Spinal cord (tissue), 10 donors: ENCODE data around the gene ISCU. TPM values are rescaled to one million over a fixed set of nuclear protein-coding genes. Genes with fewer than 3 reads are reported as not detected.
"Not testable (repeated sequence)": the region's sequence is repeated elsewhere in the genome, so short reads cannot be mapped to it uniquely, and the experiment has no call there.

Source experiments
- DNase-seq, 6 donors: peaks; one replicate each; pipeline versions ENCODE4 v3.0.0 to v3.0.0-alpha.2; 2013 to 2015; ENCODE audit warnings: low spot score in 6 of 6, low read depth in 4 of 6
- H3K27ac ChIP-seq: one replicate; pipeline ENCODE4 v1.5.1; 2013; ENCODE audit warnings: low read depth, low read length, control low read depth
- H3K27me3 ChIP-seq: one replicate; pipeline ENCODE4 v1.6.1; 2013; ENCODE audit warnings: low read length; ENCODE audit not compliant: control insufficient read depth, insufficient read depth
- H3K36me3 ChIP-seq: one replicate; pipeline ENCODE4 v1.6.1; 2013; ENCODE audit warnings: low read length; ENCODE audit not compliant: control insufficient read depth, insufficient read depth
- H3K4me1 ChIP-seq: one replicate; pipeline ENCODE4 v1.6.1; 2013; ENCODE audit warnings: low read length; ENCODE audit not compliant: control insufficient read depth, insufficient read depth
- H3K4me3 ChIP-seq: one replicate; pipeline ENCODE4 v1.5.1; 2013; ENCODE audit warnings: low read depth, low read length, control low read depth
- H3K9me3 ChIP-seq: one replicate; pipeline ENCODE4 v1.6.1; 2013; ENCODE audit warnings: low read length; ENCODE audit not compliant: control insufficient read depth, insufficient read depth
- WGBS: methylation state at CpG from one replicate; pipeline ENCODE4 v1.1.5; 2013; ENCODE audit warnings: missing lambda C conversion rate; ENCODE audit not compliant: insufficient coverage; 5-methylcytosine and 5-hydroxymethylcytosine counted together
- polyA plus RNA-seq, 2 donors: library from polyadenylated mRNA; unstranded; fragments of 120-200 nt; gene quantifications; one replicate each; pipeline ENCODE4 v1.2.1, GENCODE V29; 2013; ENCODE audit not compliant: insufficient read length in 2 of 2
- total RNA-seq, 2 donors: library from RNA; depleted of rRNA in 1 of 2; stranded (reverse); fragments of 120-200 nt in 1 of 2; fragments of >200 nt in 1 of 2; gene quantifications; one replicate each; pipeline versions ENCODE4 v1.2.3 to v1.2.4, GENCODE V29; 2013 to 2014
- donor health status: healthy.

ISCU gene
- total and polyA plus RNA-seq, 4 donors: 90.9 to 112 (median 108) TPM

- H3K9me3 ChIP-seq: no peaks in the 10 kb centered on the region
- H3K27ac ChIP-seq: no peak overlapping the region
- no CpG with 5 or more reads among the region's 1 CpG for WGBS
- DNase-seq: no peak
- no peaks in the 10 kb centered on the region for H3K27me3 ChIP-seq
- no peaks in the 10 kb centered on the region for H3K36me3 ChIP-seq
- no peak overlapping the region for H3K4me3 ChIP-seq
- H3K4me1 ChIP-seq: peaks cover 8% of the 10 kb centered on the region
Measured at GRCh38 chr12:108615918-108616317, 53.5 kb downstream of the ISCU start.

- WGBS: 86% methylated on average over 2 of the region's 2 CpGs
- no peak overlapping the region for H3K4me3 ChIP-seq
- H3K27ac ChIP-seq: no peak overlapping the region
Measured at GRCh38 chr12:108616359-108616758, 54.0 kb downstream of the ISCU start.

GRCh38 chr12:108616941-108617858, 54.8 kb downstream of the ISCU start:
- Histone ChIP-seq H3K27me3 (no peaks in the 10 kb centered on the region), H3K36me3 (no peaks in the 10 kb centered on the region), H3K4me3 (no peak overlapping the region), H3K27ac (no peak overlapping the region), H3K4me1 (peaks cover 8% of the 10 kb centered on the region), H3K9me3 (no peaks in the 10 kb centered on the region)
- DNase-seq: no peak
- WGBS: 80% methylated on average over 13 of the region's 14 CpGs

More at GRCh38 chr12:108616359-108616758, 54.0 kb downstream of the ISCU start:
- Histone ChIP-seq H3K9me3 (no peaks in the 10 kb centered on the region), H3K4me1 (peaks cover 8% of the 10 kb centered on the region), H3K36me3 (no peaks in the 10 kb centered on the region), H3K27me3 (no peaks in the 10 kb centered on the region)
- DNase-seq: no peak

- whole genome bisulfite sequencing: 9% methylated on average over 8 of the region's 16 CpGs
- no peak overlapping the region for H3K27ac ChIP-seq
- H3K27me3 ChIP-seq: no peaks in the 10 kb centered on the region
- H3K4me3 ChIP-seq: no peak overlapping the region
- DNase-seq: peak in 5 of 6 donors; percentile 58 to 93 (median 69)
- no peaks in the 10 kb centered on the region for H3K36me3 ChIP-seq
- no peaks in the 10 kb centered on the region for H3K9me3 ChIP-seq
- peaks cover 17% of the 10 kb centered on the region for H3K4me1 ChIP-seq
Measured at GRCh38 chr12:108618079-108618952, 55.9 kb downstream of the ISCU start.

- peaks cover 17% of the 10 kb centered on the region for H3K4me1 ChIP-seq
- not testable (repeated sequence) for H3K27ac ChIP-seq, H3K9me3 ChIP-seq, H3K4me3 ChIP-seq, DNase-seq, H3K27me3 ChIP-seq, H3K36me3 ChIP-seq
- WGBS: 100% methylated on average over 3 of the region's 4 CpGs
Measured at GRCh38 chr12:108618953-108619274, 56.5 kb downstream of the ISCU start.

Other genes starting within 250 kb of the ISCU start
- gene CMKLR1, start 223.3 kb upstream of the ISCU start, total RNA-seq: 10 to 100 TPM in 1 of 2 donors, 1 to 10 TPM in 1; 7.2 to 12.0 TPM
- 1 to 10 TPM; 4.5 TPM for gene CMKLR1, start 223.3 kb upstream of the ISCU start, polyA plus RNA-seq
- gene FICD, start 47.3 kb upstream of the ISCU start, total RNA-seq: 1 to 10 TPM; 5.4 to 7.4 TPM
- gene FICD, start 47.3 kb upstream of the ISCU start, polyA plus RNA-seq: 1 to 10 TPM; 5.1 to 6.2 TPM
- gene SART3, start 1.4 kb upstream of the ISCU start, total RNA-seq: 10 to 100 TPM; 55.2 to 55.9 TPM
- 10 to 100 TPM; 49.7 to 50.0 TPM for gene SART3, start 1.4 kb upstream of the ISCU start, polyA plus RNA-seq
- gene TMEM119, start 35.5 kb downstream of the ISCU start, total RNA-seq: 10 to 100 TPM; 12.1 to 14.9 TPM
- 10 to 100 TPM; 10.8 to 12.0 TPM for gene TMEM119, start 35.5 kb downstream of the ISCU start, polyA plus RNA-seq
- gene SELPLG, start 71.3 kb downstream of the ISCU start, total RNA-seq: 1 to 10 TPM; 9.1 to 9.6 TPM
- gene SELPLG, start 71.3 kb downstream of the ISCU start, polyA plus RNA-seq: 10 to 100 TPM; 12.2 to 18.2 TPM
- gene CORO1C, start 168.9 kb downstream of the ISCU start, total RNA-seq: 100 to 1,000 TPM in 1 of 2 donors, 10 to 100 TPM in 1; 66.1 to 133 TPM
- gene CORO1C, start 168.9 kb downstream of the ISCU start, polyA plus RNA-seq: 10 to 100 TPM; 88.7 to 90.5 TPM